ENCODE measurements around the gene RABGAP1L. TPM values are rescaled to one million over a fixed set of nuclear protein-coding genes. Genes with fewer than 3 reads are reported as not detected.

Gene RABGAP1L
- total and polyA plus RNA-seq, 7 experiments from 2014 or later = 38.4 to 97.4 (median 55.1) TPM

GRCh38 chr1:174291059-174291458 is 131.7 kb downstream of the RABGAP1L start:
- CTCF ChIA-PET = no interaction called here
- no peak overlapping the region for H3K4me3 Mint-ChIP-seq

GRCh38 chr1:174296309-174296708 is 137.0 kb downstream of the RABGAP1L start:
- ATAC-seq = no peak
- H3K36me3 Mint-ChIP-seq = peaks cover 14 to 65% (median 62%) of the 10 kb centered on the region in 5 donors
- no peak overlapping the region for H3K27ac Mint-ChIP-seq
- H3K9me3 Mint-ChIP-seq = peaks cover 0 to 18% (median 2%) of the 10 kb centered on the region in 11 donors
- no peaks in the 10 kb centered on the region for H3K4me1 ChIP-seq (ENCODE audit: control insufficient read depth in 2 of 2, insufficient read depth in 2 of 2, low read length in 2 of 2)
- peaks cover 0 to 7% (median 0%) of the 10 kb centered on the region in 3 experiments for H3K36me3 ChIP-seq (ENCODE audit: control insufficient read depth in 2 of 3, insufficient read depth in 3 of 3, low read length in 3 of 3)
- DNase-seq = no peak
- H3K4me1 Mint-ChIP-seq = peaks cover 0 to 13% (median 0%) of the 10 kb centered on the region in 7 donors
- intact Hi-C loops (cut with micrococcal nuclease) = no loop called here
- peaks cover 0 to 8% (median 5%) of the 10 kb centered on the region in 3 experiments for H3K9me3 ChIP-seq (ENCODE audit: control insufficient read depth in 2 of 3, low read length in 3 of 3)
- H3K4me3 ChIP-seq (ENCODE audit: low read length) = no peak overlapping the region
- H3K27me3 Mint-ChIP-seq = no peaks in the 10 kb centered on the region
- POLR2A ChIA-PET = no interaction called here
- no peaks in the 10 kb centered on the region for H3K27me3 ChIP-seq (ENCODE audit: control insufficient read depth in 2 of 2, insufficient read depth in 2 of 2, low read length in 2 of 2)
- CTCF ChIA-PET = no interaction called here
- no peak overlapping the region for H3K4me3 Mint-ChIP-seq
- no peak overlapping the region for H3K27ac ChIP-seq (ENCODE audit: low read depth, low read length)

More at GRCh38 chr1:174291059-174291458, 131.7 kb downstream of the RABGAP1L start:
- Mint-ChIP-seq H3K27me3 (no peaks in the 10 kb centered on the region), H3K9me3 (peaks cover 0 to 60% (median 24%) of the 10 kb centered on the region in 11 donors), H3K27ac (no peak overlapping the region), H3K4me1 (peaks cover 0 to 16% (median 0%) of the 10 kb centered on the region in 7 donors), H3K36me3 (peaks cover 22 to 85% (median 83%) of the 10 kb centered on the region in 5 donors)
- POLR2A ChIA-PET = no interaction called here
- Histone ChIP-seq H3K9me3 (ENCODE audit: control insufficient read depth in 2 of 3, low read length in 3 of 3) (peaks cover 0 to 9% (median 0%) of the 10 kb centered on the region in 3 experiments), H3K27me3 (ENCODE audit: control insufficient read depth in 2 of 2, insufficient read depth in 2 of 2, low read length in 2 of 2) (no peaks in the 10 kb centered on the region), H3K36me3 (ENCODE audit: control insufficient read depth in 2 of 3, insufficient read depth in 3 of 3, low read length in 3 of 3) (peaks cover 0 to 27% (median 5%) of the 10 kb centered on the region in 3 experiments), H3K4me1 (ENCODE audit: control insufficient read depth in 2 of 2, insufficient read depth in 2 of 2, low read length in 2 of 2) (no peaks in the 10 kb centered on the region), H3K27ac (ENCODE audit: low read depth, low read length) (no peak overlapping the region), H3K4me3 (ENCODE audit: low read length) (no peak overlapping the region)
- intact Hi-C loops (cut with micrococcal nuclease) = no loop called here
- ATAC-seq = no peak
- DNase-seq = no peak

DNA sequence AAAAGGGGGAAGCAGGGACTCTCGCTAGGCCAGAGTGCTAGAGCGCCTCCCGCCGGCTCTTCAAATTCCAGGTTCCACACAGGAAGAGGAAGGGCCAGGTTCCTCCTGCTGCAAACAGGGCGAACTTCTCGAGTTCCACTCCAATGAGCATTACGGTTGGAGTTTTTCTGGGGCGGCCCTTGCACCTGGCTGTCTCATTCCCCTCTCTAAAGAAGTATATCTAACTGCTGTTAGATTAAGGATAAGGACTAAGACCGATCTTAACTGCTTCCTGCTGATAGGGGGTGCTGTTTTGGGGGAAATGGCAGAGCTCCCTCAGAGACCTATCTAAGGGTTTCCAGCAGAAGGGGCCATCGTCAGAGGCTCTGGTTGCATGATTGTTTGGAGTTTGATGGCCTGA is 138.0 kb downstream of the RABGAP1L start:
- CTCF ChIA-PET = no interaction called here
- ATAC-seq (no peak), DNase-seq (no peak)
- H3K36me3 ChIP-seq (ENCODE audit: control insufficient read depth in 2 of 3, insufficient read depth in 3 of 3, low read length in 3 of 3) = peaks cover 0 to 9% (median 0%) of the 10 kb centered on the region in 3 experiments
- no peak overlapping the region for H3K27ac ChIP-seq (ENCODE audit: low read depth, low read length)
- peaks cover 0 to 9% (median 7%) of the 10 kb centered on the region in 3 experiments for H3K9me3 ChIP-seq (ENCODE audit: control insufficient read depth in 2 of 3, low read length in 3 of 3)
- H3K4me1 Mint-ChIP-seq = peaks cover 0 to 13% (median 3%) of the 10 kb centered on the region in 7 donors
- peaks cover 0 to 18% (median 6%) of the 10 kb centered on the region in 11 donors for H3K9me3 Mint-ChIP-seq
- H3K36me3 Mint-ChIP-seq = peaks cover 20 to 67% (median 65%) of the 10 kb centered on the region in 5 donors
- intact Hi-C loops (cut with micrococcal nuclease) = no loop called here
- POLR2A ChIA-PET = no interaction called here
- no peak overlapping the region for H3K4me3 ChIP-seq (ENCODE audit: low read length)
- no peaks in the 10 kb centered on the region for H3K27me3 Mint-ChIP-seq
- H3K27me3 ChIP-seq (ENCODE audit: control insufficient read depth in 2 of 2, insufficient read depth in 2 of 2, low read length in 2 of 2) = no peaks in the 10 kb centered on the region
- no peaks in the 10 kb centered on the region for H3K4me1 ChIP-seq (ENCODE audit: control insufficient read depth in 2 of 2, insufficient read depth in 2 of 2, low read length in 2 of 2)
- H3K27ac Mint-ChIP-seq = no peak overlapping the region
- no peak overlapping the region for H3K4me3 Mint-ChIP-seq

DNA sequence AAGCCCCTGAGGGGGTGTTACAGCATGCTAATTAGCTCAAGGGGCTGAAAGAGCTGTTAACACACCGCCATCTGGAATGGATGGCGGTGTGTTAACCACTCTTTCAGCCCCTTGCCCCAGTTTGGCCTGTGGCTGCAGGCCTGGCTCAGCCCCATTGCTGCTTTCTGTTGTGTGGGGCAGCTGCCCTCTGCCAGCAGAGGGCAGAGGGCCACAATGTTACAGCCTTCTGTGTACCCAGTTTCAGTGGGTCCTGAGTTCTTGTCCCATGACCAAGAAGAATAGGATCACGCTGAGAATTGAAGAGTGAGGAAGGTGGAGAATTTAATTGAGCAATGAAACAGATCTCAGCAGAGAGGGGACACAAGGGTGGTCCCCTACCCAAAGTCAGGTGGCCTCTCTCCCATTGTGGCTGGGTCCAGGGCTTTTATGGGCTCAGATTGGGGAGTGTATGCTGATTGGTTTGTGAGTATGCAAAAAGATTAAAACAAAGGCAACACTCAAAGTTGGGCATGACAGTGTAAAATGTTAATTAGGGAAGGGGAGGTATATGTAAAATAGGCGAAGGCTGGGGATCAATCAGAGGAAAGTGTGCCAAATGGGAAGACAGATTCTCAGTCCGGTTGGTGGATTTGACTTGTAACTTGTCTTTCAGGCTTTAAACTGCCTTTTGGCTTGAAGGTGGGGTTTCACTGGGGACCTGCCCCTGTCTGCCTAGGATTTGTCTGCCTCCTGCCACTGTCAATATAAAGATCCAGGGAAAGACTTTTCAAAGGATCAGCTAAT is 142.2 kb downstream of the RABGAP1L start:
- ChIA-PET CTCF (interaction anchor here (0.8 kb wide), 1 partner anchor 50 kb away, joined by 4 read pairs; no protein-coding TSS in a partner anchor), POLR2A (no interaction called here)
- no peak for DNase-seq
- Histone ChIP-seq H3K27ac (ENCODE audit: low read depth, low read length) (no peak overlapping the region), H3K4me3 (ENCODE audit: low read length) (no peak overlapping the region), H3K27me3 (ENCODE audit: control insufficient read depth in 2 of 2, insufficient read depth in 2 of 2, low read length in 2 of 2) (no peaks in the 10 kb centered on the region), H3K9me3 (ENCODE audit: control insufficient read depth in 2 of 3, low read length in 3 of 3) (peaks cover 0 to 9% (median 7%) of the 10 kb centered on the region in 3 experiments), H3K4me1 (ENCODE audit: control insufficient read depth in 2 of 2, insufficient read depth in 2 of 2, low read length in 2 of 2) (no peaks in the 10 kb centered on the region), H3K36me3 (ENCODE audit: control insufficient read depth in 2 of 3, insufficient read depth in 3 of 3, low read length in 3 of 3) (peaks cover 0 to 16% (median 0%) of the 10 kb centered on the region in 3 experiments)
- peaks cover 13 to 72% (median 58%) of the 10 kb centered on the region in 5 donors for H3K36me3 Mint-ChIP-seq
- H3K9me3 Mint-ChIP-seq = peaks cover 2 to 28% (median 8%) of the 10 kb centered on the region in 11 donors
- intact Hi-C loops (cut with micrococcal nuclease) = no loop called here
- H3K4me1 Mint-ChIP-seq = peaks cover 0 to 10% (median 0%) of the 10 kb centered on the region in 7 donors
- H3K27me3 Mint-ChIP-seq = no peaks in the 10 kb centered on the region
- H3K4me3 Mint-ChIP-seq = no peak overlapping the region
- ATAC-seq = no peak
- H3K27ac Mint-ChIP-seq = peak overlapping the region in 1 of 9 donors; percentile 16

GRCh38 chr1:174308604-174309003 is 149.3 kb downstream of the RABGAP1L start:
- Histone ChIP-seq H3K4me1 (ENCODE audit: control insufficient read depth in 2 of 2, insufficient read depth in 2 of 2, low read length in 2 of 2) (no peaks in the 10 kb centered on the region), H3K9me3 (ENCODE audit: control insufficient read depth in 2 of 3, low read length in 3 of 3) (peaks cover 0 to 4% (median 0%) of the 10 kb centered on the region in 3 experiments), H3K4me3 (ENCODE audit: low read length) (no peak overlapping the region), H3K27me3 (ENCODE audit: control insufficient read depth in 2 of 2, insufficient read depth in 2 of 2, low read length in 2 of 2) (no peaks in the 10 kb centered on the region), H3K36me3 (ENCODE audit: control insufficient read depth in 2 of 3, insufficient read depth in 3 of 3, low read length in 3 of 3) (peaks cover 0 to 14% (median 0%) of the 10 kb centered on the region in 3 experiments), H3K27ac (ENCODE audit: low read depth, low read length) (no peak overlapping the region)
- H3K9me3 Mint-ChIP-seq = peaks cover 3 to 75% (median 38%) of the 10 kb centered on the region in 11 donors
- H3K4me3 Mint-ChIP-seq = no peak overlapping the region
- DNase-seq (no peak), ATAC-seq (no peak)
- POLR2A ChIA-PET = no interaction called here
- intact Hi-C loops (cut with micrococcal nuclease) = no loop called here
- H3K27me3 Mint-ChIP-seq = no peaks in the 10 kb centered on the region
- H3K4me1 Mint-ChIP-seq = peaks cover 0 to 10% (median 0%) of the 10 kb centered on the region in 7 donors
- CTCF ChIA-PET = no interaction called here
- no peak overlapping the region for H3K27ac Mint-ChIP-seq
- peaks cover 29 to 89% (median 79%) of the 10 kb centered on the region in 5 donors for H3K36me3 Mint-ChIP-seq

DNA sequence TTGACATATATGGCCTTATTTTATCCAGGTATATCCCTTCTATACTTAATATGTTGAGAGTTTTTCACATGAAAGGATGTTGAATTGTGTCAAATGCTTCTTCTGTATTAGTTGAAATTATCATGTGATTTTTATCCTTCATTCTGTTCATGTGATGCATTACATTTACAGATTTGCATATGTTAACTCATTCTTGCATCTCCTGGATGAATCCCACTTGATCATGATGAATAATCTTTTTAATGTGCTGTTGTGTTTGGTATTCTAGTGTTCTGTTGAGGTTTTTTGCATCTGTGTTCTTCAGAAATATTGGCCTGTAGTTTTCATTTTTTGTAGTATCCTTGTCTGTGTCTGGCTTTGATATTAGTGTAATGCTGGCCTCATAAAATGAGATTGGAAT is 150.2 kb downstream of the RABGAP1L start:
- intact Hi-C loops (cut with micrococcal nuclease) = no loop called here

More for the DNA sequence above, 150.2 kb downstream of the RABGAP1L start:
- H3K9me3 Mint-ChIP-seq = peaks cover 5 to 84% (median 47%) of the 10 kb centered on the region in 11 donors
- H3K4me1 Mint-ChIP-seq = peaks cover 0 to 10% (median 0%) of the 10 kb centered on the region in 7 donors
- Histone ChIP-seq H3K4me1 (ENCODE audit: control insufficient read depth in 2 of 2, insufficient read depth in 2 of 2, low read length in 2 of 2) (no peaks in the 10 kb centered on the region), H3K36me3 (ENCODE audit: control insufficient read depth in 2 of 3, insufficient read depth in 3 of 3, low read length in 3 of 3) (peaks cover 0 to 14% (median 0%) of the 10 kb centered on the region in 3 experiments), H3K4me3 (ENCODE audit: low read length) (no peak overlapping the region), H3K27ac (ENCODE audit: low read depth, low read length) (no peak overlapping the region), H3K9me3 (ENCODE audit: control insufficient read depth in 2 of 3, low read length in 3 of 3) (peaks cover 0 to 4% (median 0%) of the 10 kb centered on the region in 3 experiments), H3K27me3 (ENCODE audit: control insufficient read depth in 2 of 2, insufficient read depth in 2 of 2, low read length in 2 of 2) (no peaks in the 10 kb centered on the region)
- ChIA-PET CTCF (no interaction called here), POLR2A (no interaction called here)
- DNase-seq (no peak), ATAC-seq (no peak)
- no peak overlapping the region for H3K4me3 Mint-ChIP-seq
- H3K27me3 Mint-ChIP-seq = no peaks in the 10 kb centered on the region
- H3K27ac Mint-ChIP-seq = no peak overlapping the region
- H3K36me3 Mint-ChIP-seq = peaks cover 38 to 93% (median 86%) of the 10 kb centered on the region in 5 donors

All from naive thymus-derived CD4-positive, alpha-beta T cell (primary cell).